ENCODE results near the gene NIPA2.

NIPA2 gene

DNA sequence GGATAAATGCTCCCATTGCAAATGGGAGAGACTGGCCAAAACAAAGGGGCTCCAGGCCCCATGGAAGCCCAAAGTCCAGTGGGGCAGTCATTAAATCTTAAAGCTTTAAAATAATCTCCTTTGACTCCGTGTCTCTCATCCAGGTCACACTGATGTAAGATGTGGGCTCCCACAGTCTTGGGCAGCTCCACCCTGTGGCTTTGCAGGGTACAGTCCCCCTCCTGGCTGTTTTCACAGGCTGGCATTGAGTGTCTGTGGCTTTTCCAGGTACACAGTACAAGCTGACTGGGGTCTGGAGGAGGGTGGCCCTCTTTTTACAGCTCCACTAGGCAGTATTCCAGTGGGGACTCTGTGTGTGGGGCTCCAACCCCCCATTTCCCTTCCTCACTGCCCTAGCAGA is 45.9 kb downstream of the NIPA2 start (continued):
- TF ChIP-seq OVOL3 (tag by site-specific recombination; IDR thresholded peaks at IDR 0.05) = no peak
- no peak for TF ChIP-seq ZNF202 (tag by site-specific recombination; IDR thresholded peaks at IDR 0.05; ENCODE audit: borderline replicate concordance)
- no peak for TF ChIP-seq ZIC2 (tag by site-specific recombination; IDR thresholded peaks at IDR 0.05)
- no peak for TF ChIP-seq SP2 (tag by site-specific recombination; IDR thresholded peaks at IDR 0.05)

DNA sequence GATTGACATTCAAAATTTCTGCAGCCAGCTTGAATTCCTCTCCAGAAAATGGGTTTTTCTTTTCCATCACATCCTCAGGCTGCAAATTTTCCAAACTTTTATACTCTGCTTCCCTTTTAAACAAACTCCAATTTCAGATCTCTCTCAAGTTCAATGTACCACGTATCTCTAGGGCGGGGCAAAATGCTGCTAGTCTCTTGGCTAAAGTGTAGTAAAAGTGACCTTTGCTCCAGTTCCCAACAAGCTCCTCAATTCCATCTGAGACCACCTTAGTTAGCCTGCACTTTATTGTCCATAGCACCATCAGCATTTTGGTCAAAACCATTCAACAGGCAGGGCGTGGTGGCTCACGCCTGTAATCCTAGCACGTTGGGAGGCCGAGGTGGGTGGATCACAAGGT is 46.7 kb downstream of the NIPA2 start:
- ChIA-PET CTCF (interaction anchor here (0.6 kb wide), 1 partner anchor 151 kb away, joined by 3 read pairs; no protein-coding TSS in a partner anchor), POLR2A (no interaction called here)
- H3K4me1 ChIP-seq (ENCODE audit: control insufficient read depth, insufficient read depth, low read length) = no peaks in the 10 kb centered on the region
- no peak overlapping the region for H3K4me3 ChIP-seq (ENCODE audit: low read depth, low read length)
- no peak overlapping the region for H3K27ac ChIP-seq (ENCODE audit: extremely low read depth, low read depth, low read length)
- TF ChIP-seq ZNF560 (tag by site-specific recombination; IDR thresholded peaks at IDR 0.05; ENCODE audit: borderline replicate concordance) (no peak), ZNF837 (tag by site-specific recombination; IDR thresholded peaks at IDR 0.05) (no peak), ZNF169 (tag by site-specific recombination; IDR thresholded peaks at IDR 0.05) (no peak), MZF1 (tag by site-specific recombination; IDR thresholded peaks at IDR 0.05; ENCODE audit: borderline replicate concordance) (no peak), ZFP41 (tag by site-specific recombination; IDR thresholded peaks at IDR 0.05; ENCODE audit: borderline replicate concordance) (no peak), OSR2 (tag by site-specific recombination; IDR thresholded peaks at IDR 0.05) (no peak), KLF10 (tag by site-specific recombination; IDR thresholded peaks at IDR 0.05) (no peak), ZNF660 (tag by site-specific recombination; IDR thresholded peaks at IDR 0.05) (no peak), ZNF596 (tag by site-specific recombination; IDR thresholded peaks at IDR 0.05) (no peak), ZFP37 (tag by site-specific recombination; IDR thresholded peaks at IDR 0.05) (no peak), SALL2 (tag by site-specific recombination; IDR thresholded peaks at IDR 0.05; ENCODE audit: borderline replicate concordance) (no peak), ZNF2 (tag by site-specific recombination; IDR thresholded peaks at IDR 0.05) (no peak), ZNF626 (tag by site-specific recombination; IDR thresholded peaks at IDR 0.05) (no peak), ZNF776 (tag by site-specific recombination; IDR thresholded peaks at IDR 0.05; ENCODE audit: borderline replicate concordance) (no peak), GLIS2 (tag by site-specific recombination; IDR thresholded peaks at IDR 0.05) (no peak)
- TF ChIP-seq, protein P1, sequence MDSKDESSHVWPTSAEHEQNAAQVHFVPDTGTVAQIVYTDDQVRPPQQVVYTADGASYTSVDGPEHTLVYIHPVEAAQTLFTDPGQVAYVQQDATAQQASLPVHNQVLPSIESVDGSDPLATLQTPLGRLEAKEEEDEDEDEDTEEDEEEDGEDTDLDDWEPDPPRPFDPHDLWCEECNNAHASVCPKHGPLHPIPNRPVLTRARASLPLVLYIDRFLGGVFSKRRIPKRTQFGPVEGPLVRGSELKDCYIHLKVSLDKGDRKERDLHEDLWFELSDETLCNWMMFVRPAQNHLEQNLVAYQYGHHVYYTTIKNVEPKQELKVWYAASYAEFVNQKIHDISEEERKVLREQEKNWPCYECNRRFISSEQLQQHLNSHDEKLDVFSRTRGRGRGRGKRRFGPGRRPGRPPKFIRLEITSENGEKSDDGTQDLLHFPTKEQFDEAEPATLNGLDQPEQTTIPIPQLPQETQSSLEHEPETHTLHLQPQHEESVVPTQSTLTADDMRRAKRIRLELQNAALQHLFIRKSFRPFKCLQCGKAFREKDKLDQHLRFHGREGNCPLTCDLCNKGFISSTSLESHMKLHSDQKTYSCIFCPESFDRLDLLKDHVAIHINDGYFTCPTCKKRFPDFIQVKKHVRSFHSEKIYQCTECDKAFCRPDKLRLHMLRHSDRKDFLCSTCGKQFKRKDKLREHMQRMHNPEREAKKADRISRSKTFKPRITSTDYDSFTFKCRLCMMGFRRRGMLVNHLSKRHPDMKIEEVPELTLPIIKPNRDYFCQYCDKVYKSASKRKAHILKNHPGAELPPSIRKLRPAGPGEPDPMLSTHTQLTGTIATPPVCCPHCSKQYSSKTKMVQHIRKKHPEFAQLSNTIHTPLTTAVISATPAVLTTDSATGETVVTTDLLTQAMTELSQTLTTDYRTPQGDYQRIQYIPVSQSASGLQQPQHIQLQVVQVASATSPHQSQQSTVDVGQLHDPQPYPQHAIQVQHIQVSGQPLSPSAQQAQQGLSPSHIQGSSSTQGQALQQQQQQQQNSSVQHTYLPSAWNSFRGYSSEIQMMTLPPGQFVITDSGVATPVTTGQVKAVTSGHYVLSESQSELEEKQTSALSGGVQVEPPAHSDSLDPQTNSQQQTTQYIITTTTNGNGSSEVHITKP (tag by site-specific recombination; IDR thresholded peaks at IDR 0.05) = no peak
- TF ChIP-seq, protein P2, sequence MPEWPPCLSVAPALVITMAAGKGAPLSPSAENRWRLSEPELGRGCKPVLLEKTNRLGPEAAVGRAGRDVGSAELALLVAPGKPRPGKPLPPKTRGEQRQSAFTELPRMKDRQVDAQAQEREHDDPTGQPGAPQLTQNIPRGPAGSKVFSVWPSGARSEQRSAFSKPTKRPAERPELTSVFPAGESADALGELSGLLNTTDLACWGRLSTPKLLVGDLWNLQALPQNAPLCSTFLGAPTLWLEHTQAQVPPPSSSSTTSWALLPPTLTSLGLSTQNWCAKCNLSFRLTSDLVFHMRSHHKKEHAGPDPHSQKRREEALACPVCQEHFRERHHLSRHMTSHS (tag by site-specific recombination; IDR thresholded peaks at IDR 0.05) = no peak
- peaks cover 0 to 23% of the 10 kb centered on the region in 2 experiments; a peak in 1 of 3 replicates for H3K36me3 ChIP-seq (ENCODE audit: control insufficient read depth in 2 of 2, insufficient read depth in 1 of 2, low read length in 2 of 2)
- H3K9me3 ChIP-seq (ENCODE audit: control insufficient read depth, insufficient read depth, low read depth, low read length) = no peaks in the 10 kb centered on the region
